ENCODE results near the gene NAPSA. TPM values are rescaled to one million over a fixed set of nuclear protein-coding genes. Genes with fewer than 3 reads are reported as not detected.

Gene NAPSA
- total RNA-seq, 2 donors from 2014 or later: 1.9 to 6.1 TPM

DNA sequence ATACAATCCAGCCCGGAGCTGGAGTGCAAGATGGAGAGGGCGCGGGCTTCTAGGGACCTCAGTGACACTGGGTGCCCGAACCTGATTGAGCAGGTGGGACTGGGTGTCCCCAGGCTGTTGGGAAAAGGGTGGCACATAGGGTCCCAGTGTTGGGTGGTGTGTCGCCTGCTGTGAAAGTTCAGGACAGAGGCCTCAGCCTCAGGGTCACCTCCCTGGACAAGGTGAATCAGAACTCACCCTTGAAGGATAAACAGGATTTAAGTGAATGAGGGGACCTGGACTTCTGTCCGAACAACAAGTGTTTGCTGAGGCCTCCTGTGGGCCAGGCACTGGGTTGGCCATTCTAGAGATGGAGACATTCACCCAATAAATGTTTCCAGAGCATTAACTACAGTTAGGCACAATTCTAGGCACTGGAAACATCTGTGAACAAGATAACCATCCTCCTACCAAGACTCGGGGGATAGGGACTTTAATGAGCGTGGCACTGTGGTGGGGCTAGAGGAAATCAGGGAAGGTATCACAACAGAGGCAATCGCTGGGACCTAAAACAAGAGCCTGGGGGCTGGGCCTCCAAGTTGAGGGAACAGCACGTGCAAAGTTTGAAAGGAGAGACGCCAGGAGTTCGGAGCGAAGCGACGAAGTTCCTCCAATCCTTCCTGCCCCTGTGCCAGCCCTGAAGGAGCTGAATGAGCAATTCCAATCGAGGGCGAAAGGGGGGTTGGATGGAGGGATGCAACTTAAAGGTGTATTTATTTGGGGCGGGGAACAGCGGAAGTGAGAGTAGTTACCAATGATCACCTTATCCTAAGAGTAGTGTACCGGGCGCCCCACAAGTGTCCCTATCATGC, 17.8 kb upstream of the NAPSA start:
- Histone ChIP-seq H3K27me3 (no peaks in the 10 kb centered on the region), H3K4me3 (peak overlapping the region; percentile 53), H3K9me3 (no peaks in the 10 kb centered on the region), H3K9ac (ENCODE audit: low read depth in 2 of 2, low read length in 2 of 2) (peak overlapping the region; percentile 41 to 81), H3K4me1 (peaks cover 3% of the 10 kb centered on the region), H3K36me3 (peaks cover 17% of the 10 kb centered on the region), H3K27ac (peak overlapping the region; percentile 74)
- TF ChIP-seq, protein P1, sequence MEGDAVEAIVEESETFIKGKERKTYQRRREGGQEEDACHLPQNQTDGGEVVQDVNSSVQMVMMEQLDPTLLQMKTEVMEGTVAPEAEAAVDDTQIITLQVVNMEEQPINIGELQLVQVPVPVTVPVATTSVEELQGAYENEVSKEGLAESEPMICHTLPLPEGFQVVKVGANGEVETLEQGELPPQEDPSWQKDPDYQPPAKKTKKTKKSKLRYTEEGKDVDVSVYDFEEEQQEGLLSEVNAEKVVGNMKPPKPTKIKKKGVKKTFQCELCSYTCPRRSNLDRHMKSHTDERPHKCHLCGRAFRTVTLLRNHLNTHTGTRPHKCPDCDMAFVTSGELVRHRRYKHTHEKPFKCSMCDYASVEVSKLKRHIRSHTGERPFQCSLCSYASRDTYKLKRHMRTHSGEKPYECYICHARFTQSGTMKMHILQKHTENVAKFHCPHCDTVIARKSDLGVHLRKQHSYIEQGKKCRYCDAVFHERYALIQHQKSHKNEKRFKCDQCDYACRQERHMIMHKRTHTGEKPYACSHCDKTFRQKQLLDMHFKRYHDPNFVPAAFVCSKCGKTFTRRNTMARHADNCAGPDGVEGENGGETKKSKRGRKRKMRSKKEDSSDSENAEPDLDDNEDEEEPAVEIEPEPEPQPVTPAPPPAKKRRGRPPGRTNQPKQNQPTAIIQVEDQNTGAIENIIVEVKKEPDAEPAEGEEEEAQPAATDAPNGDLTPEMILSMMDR (IDR thresholded peaks at IDR 0.05): no peak
- intact Hi-C loops (cut with DNase I): no loop called here
- no peak for DNase-seq

DNA sequence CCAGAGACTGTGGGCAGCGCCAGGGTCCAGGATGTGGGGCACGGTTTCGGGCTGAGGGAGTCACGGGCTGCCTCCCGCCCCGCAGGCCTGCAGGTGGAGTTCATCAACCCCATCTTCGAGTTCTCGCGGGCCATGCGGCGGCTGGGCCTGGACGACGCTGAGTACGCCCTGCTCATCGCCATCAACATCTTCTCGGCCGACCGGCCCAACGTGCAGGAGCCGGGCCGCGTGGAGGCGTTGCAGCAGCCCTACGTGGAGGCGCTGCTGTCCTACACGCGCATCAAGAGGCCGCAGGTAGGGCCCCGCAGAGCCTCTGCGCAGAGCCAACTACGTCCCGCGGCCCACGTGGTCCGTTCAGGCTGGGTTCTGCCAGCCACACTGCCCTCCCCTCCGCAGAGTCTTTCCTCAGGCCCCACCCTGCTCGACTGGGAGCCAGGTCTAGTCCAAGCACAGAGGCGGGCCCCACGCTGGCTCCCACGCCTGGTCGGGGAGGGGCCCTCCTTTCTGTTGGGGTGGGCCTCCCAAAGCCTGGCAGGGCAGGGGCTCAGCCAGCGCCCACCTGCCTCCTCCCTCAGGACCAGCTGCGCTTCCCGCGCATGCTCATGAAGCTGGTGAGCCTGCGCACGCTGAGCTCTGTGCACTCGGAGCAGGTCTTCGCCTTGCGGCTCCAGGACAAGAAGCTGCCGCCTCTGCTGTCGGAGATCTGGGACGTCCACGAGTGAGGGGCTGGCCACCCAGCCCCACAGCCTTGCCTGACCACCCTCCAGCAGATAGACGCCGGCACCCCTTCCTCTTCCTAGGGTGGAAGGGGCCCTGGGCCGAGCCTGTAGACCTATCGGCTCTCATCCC, 16.7 kb upstream of the NAPSA start:
- Histone ChIP-seq H3K4me1 (peaks cover 3% of the 10 kb centered on the region), H3K9me3 (no peaks in the 10 kb centered on the region), H3K27me3 (no peaks in the 10 kb centered on the region), H3K36me3 (peaks cover 26% of the 10 kb centered on the region), H3K9ac (ENCODE audit: low read depth in 2 of 2, low read length in 2 of 2) (no peak overlapping the region), H3K4me3 (no peak overlapping the region), H3K27ac (no peak overlapping the region)
- TF ChIP-seq, protein P1 (IDR thresholded peaks at IDR 0.05): no peak
- DNase-seq: no peak
- intact Hi-C loops (cut with DNase I): no loop called here

DNA sequence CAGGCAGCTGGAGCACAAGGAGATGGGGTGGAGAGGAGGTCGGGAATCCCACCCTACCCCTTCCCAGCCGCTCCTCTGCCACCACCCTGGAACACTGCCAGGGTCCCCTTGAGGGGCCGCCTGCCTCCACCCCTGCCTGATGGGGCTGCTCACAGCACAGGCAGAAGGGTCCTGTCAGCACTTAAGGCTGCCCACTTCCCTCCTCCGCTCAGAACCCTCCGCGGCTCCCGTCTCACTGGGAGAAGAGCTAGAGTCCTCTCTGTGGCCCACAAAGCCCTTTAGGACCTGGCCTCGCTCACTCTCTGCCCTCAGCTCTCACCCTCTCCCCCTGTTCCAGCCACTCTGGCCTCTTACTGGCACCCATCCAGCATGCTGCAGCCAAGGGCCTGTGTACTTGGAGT, 15.3 kb upstream of the NAPSA start:
- no peaks in the 10 kb centered on the region for H3K9me3 ChIP-seq
- H3K36me3 ChIP-seq: peaks cover 26% of the 10 kb centered on the region
- no peak for DNase-seq
- intact Hi-C loops (cut with DNase I): no loop called here
- H3K4me3 ChIP-seq: no peak overlapping the region
- H3K4me1 ChIP-seq: peaks cover 3% of the 10 kb centered on the region
- H3K9ac ChIP-seq (ENCODE audit: low read depth in 2 of 2, low read length in 2 of 2): no peak overlapping the region
- no peaks in the 10 kb centered on the region for H3K27me3 ChIP-seq
- H3K27ac ChIP-seq: no peak overlapping the region
- TF ChIP-seq, protein P1 (IDR thresholded peaks at IDR 0.05): no peak

DNA sequence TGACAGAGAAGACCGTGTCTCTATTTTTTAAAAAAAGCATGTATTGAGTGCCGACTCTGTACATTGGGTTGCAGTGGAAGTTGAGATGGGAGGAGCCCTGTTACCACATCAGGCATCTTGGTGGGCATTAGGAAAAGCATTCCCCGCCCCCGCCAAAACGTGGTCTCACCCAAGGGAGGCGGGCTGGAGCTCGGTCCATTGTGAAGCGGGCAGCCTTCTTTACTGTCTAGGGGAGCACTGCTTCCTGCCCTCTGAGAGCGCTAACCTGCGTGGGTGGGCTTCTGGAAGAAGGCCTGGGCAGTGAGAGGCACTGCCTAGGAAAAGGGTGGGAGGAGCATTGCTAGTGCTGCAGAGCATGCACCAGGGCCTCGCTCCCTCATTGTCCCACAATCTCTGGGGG, 14.7 kb upstream of the NAPSA start:
- peaks cover 26% of the 10 kb centered on the region for H3K36me3 ChIP-seq
- H3K9me3 ChIP-seq: no peaks in the 10 kb centered on the region
- no peak overlapping the region for H3K4me3 ChIP-seq
- TF ChIP-seq, protein P1 (IDR thresholded peaks at IDR 0.05): no peak
- intact Hi-C loops (cut with DNase I): no loop called here
- H3K9ac ChIP-seq (ENCODE audit: low read depth in 2 of 2, low read length in 2 of 2): no peak overlapping the region
- no peaks in the 10 kb centered on the region for H3K27me3 ChIP-seq
- H3K4me1 ChIP-seq: peaks cover 3% of the 10 kb centered on the region
- no peak for DNase-seq
- no peak overlapping the region for H3K27ac ChIP-seq

DNA sequence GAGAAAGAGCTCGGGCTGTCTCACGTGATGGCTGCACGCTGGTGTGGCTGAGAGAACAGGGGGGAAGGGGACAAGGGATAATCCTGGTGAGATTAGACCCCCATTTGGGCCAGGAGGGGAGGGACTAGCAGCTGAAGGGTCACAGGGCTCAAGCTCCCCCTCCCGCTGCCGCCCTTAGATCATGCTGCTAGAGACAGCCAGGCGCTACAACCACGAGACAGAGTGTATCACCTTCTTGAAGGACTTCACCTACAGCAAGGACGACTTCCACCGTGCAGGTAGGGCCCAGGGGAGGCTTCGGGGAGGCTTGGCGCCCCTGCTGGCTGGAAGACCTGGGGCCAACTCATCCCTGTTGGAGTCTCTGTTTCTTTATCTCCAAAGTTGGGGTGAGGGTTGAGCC, 14.2 kb upstream of the NAPSA start:
- no peaks in the 10 kb centered on the region for H3K4me1 ChIP-seq
- peaks cover 26% of the 10 kb centered on the region for H3K36me3 ChIP-seq
- intact Hi-C loops (cut with DNase I): no loop called here
- no peaks in the 10 kb centered on the region for H3K9me3 ChIP-seq
- H3K9ac ChIP-seq (ENCODE audit: low read depth in 2 of 2, low read length in 2 of 2): no peak overlapping the region
- TF ChIP-seq, protein P1 (IDR thresholded peaks at IDR 0.05): no peak
- H3K4me3 ChIP-seq: no peak overlapping the region
- H3K27me3 ChIP-seq: no peaks in the 10 kb centered on the region
- H3K27ac ChIP-seq: no peak overlapping the region
- DNase-seq: no peak
